HG02943 (cell line): ENCODE results near the gene SUPT4H1.

Source experiments
- ATAC-seq: cut with Tn5 transposase; IDR thresholded peaks from one replicate; pipeline ENCODE4 v1.9.1; 2021; ENCODE audit warnings: mild to moderate bottlenecking, low read depth, moderate library complexity; ENCODE audit not compliant: unreplicated experiment

The SUPT4H1 gene

GRCh38 chr17:58308985-58309917, 42.8 kb downstream of the SUPT4H1 start:
- ATAC-seq = no peak

- no peak for ATAC-seq
These were observed 43.6 kb downstream of the SUPT4H1 start for GRCh38 chr17:58308173-58308984.

DNA sequence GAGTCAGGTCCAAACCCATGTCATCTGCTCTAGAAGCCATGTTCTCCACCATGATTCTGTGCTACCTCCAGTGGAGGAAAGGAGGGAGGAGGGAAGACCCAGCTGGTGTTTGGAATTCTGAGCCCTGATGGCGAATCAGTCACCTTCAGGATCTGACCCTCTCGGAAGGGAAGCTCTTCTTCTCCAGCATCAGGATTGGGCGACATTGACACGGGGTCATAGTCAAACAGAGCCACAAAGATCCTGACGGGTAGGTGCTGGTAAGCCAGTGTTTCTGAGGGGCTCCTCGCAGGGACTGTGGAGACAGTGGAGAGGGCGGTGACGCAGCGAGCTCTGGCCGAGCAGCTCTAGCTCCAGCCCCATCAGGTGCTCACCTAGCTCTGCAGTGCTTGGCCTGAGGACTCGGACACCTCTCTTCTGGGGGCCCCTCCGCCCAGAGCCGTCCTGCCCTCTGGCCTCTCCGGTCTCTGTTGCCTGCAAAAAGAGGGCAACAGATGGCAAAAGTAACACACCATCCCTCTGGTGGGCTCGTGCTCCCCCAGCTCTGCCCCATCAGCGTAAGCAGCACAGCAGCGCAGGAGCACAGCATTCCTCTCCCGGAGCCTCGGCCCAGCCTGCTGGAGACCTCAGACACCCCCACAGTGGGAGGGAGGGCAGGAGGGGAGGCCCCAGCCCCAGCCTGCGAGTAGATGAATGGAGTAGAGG, 44.4 kb downstream of the SUPT4H1 start:
- ATAC-seq = no peak

GRCh38 chr17:58306131-58306951, 45.7 kb downstream of the SUPT4H1 start:
- ATAC-seq = no peak

DNA sequence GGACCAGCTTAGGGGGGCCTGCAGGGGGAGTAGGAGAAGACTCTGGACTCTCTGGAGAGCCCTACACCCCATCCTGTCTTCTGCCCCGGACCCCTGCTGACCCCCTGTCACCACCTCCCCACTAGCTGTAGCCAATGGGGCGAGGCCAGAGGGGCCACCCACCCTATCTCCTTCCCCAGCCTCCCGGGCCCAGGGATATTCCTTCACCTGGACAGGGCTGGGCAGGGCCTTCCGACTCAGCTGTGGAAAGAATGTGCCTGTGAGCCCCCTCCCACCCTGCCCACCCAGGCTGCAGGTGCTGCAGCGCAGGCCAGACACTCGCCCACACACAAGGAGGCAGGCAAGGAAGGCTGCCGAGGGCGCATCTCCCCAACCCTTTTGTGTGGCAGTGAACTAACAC, 46.4 kb downstream of the SUPT4H1 start:
- no peak for ATAC-seq

DNA sequence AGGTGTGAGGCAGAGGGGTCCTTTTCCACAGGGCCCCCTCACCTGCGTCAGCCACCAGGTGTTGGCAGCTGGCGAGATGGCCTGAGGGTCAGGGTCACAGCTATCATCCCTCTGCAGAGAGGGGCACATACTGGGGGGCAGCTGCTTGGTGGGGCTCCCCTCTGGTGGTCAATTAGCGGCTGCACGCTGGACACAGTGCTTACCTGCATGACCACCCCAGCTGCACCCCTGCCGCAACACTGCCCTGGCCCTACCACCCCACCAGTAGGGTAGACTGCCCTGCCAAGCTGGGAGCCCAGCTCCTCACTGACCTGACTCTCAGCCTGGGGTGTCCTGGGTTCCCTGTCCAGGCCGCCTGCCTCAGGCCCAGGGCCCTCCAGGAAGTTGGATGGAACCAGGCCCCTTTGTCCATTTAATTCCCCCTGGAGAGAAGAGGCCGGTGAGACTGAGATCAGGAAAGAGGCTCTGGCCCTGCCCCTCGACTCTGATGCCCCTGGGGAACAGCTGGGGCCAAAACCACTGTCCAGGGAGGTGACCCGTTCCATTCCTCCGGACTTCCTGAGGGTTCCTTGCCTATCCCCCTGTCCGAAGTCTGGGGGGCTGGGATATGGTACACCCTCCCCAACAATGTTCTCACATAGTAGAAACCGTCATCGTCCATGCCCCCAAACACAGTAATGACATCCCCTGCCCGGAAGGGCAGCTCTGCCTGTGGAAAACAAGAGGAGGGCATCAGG, 47.1 kb downstream of the SUPT4H1 start:
- ATAC-seq = no peak

- ATAC-seq = no peak
These were observed 47.8 kb downstream of the SUPT4H1 start for GRCh38 chr17:58303971-58304749.

DNA sequence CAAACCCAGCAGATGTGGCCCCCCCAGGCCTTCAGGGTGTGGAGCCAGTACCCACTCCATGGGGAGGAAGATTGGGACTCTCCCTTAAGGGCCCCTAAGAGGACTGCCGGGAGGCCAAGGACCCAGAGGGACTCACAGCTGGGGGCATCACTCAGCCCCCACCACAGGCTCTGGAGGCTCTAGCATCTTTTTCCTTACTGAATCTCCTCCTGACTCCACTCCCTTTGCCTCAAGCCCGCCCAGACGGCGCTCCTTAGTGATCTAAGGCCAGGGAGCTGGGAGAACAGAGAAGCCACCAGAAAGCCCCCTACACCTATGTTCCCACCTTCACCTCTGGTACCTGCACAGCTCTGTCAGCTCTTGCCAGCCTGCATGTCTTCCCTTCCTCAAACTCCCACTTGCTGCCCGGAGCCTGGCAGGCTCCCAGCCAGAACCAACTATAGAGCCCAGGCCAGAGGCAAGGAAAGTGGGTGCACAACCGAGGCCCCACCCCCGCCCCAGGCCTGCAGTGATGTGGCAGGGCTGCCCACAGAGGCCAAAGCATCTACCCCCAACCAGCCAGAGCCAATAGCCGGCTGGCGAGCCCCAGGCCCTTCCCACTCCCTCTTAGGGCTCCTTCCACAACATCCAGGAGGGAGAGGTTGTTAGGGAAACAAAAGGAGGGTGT, 48.9 kb downstream of the SUPT4H1 start:
- ATAC-seq = no peak

GRCh38 chr17:58302171-58302918, 49.7 kb downstream of the SUPT4H1 start:
- no peak for ATAC-seq

DNA sequence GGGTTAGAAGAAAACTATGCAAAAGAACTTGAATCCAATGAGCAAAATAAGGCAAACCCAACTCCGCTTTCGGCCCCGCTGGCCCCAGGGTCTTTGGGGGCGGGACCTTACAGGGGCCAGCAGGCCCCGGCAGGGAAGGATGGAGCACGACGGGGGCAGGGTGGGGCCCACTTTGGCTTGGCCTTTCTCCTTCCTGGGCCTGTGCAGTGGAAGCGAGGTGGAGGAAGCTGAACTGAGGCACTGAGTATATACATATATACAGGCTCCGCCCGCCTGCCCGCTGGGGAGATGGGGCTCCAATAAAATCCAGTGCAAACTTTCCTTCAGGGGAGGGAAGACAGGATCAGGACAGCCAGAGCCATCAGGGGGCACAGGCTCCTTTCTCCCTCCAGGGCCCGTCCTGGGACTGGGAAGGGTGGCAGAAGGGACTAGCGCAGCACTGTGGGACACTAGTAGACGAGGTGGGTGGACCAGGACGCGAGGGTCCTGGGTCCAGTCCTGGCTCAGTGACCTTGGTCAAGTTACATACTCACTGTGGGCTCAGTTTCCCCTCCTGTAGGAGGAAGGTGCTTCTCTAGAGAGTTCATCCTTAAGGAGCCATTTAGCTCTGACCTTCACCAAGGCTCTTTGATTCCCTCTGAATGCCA, 50.4 kb downstream of the SUPT4H1 start:
- no peak for ATAC-seq

DNA sequence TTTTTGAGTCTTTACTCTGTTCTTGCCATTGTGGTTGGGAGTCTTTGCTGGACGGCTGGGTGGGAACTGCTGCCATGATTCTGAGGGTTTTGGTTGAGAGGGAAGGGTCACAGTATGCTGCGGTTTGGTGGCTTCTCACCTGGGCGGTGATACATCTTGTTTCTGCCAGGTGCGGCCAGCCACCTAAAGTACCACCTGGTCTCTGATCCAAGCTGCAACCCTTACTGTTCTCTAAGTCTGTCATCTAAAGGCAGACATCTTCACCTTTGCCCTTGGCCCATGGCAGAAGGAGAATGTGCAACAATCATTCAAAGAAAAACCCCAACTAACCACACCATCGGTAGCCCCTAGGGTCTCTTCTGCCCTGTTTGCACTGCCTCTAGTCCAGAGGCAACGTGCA, 51.7 kb downstream of the SUPT4H1 start:
- ATAC-seq = no peak
